HG03108 (cell line): ENCODE results near the gene TCF4.

ENCODE experiments used
- ATAC-seq: cut with Tn5 transposase; IDR thresholded peaks from one replicate; pipeline ENCODE4 v1.9.1; 2021; ENCODE audit warnings: moderate library complexity; ENCODE audit not compliant: unreplicated experiment

TCF4 gene

DNA sequence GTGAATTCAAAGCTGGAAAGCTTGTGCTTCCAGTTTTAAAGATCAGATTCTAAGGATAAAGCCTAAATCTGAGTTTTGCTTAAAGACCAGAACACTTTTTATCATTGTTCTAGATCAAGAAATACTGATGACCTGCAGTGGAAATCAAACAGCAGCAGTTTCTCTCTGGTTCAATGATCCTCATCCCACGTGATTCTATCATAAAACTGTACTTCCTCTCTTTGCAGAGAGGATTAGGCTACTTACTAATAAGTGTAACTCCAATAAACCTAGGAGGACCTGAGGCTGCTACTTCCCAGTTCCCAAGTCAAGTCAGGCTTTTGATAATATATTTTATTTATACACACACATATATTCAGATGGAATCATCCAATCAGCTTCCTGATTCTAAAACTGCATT, 81.9 kb downstream of the TCF4 start:
- no peak for ATAC-seq

DNA sequence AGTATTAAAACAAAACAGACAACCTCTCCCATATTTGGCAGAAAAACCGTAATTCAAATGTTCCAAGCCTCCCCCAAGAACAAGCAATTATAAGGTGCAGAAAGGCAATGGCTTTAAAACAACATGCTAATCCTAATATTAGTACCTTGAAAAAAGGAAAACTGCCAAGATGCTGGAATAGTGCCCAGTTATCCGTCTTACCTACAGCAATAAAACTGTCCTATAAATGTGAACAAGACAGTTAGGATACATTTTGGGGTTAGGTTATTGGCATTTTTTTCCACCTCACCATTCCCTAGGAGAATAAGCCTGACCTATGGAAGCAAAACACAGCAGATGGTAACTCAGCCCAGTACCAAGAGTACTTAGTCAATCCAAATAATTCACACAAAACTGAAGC, 83.2 kb downstream of the TCF4 start:
- ATAC-seq, result no peak

DNA sequence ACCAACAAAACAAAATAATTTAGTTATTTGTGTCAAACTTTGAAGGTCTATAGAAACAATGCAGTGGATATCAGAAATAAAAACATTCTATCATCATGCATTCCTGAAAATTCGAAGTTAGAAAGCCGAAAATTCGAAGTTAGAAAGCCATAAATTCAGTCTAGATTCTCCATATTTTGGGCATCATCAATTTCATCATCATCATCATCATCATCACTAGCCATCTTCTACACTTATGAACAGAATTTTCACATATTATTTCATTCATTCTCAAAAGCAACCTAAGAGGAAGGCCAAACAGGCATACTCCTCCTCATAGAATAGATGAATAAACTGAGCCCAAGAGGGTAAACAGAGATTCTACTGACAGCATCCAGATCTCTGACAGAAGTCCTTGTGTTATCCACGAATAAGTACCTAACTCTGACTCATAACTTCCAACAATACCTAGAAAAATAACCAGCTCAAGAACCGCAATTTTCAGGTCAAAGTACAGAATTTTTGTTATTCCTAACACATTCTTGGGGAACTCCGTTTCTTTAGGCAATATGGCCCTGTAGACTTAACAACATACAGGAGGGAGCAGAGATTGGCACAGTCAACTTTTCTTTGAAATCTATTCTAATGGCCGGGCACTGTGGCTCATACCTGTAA, 84.7 kb downstream of the TCF4 start:
- ATAC-seq, result no peak

DNA sequence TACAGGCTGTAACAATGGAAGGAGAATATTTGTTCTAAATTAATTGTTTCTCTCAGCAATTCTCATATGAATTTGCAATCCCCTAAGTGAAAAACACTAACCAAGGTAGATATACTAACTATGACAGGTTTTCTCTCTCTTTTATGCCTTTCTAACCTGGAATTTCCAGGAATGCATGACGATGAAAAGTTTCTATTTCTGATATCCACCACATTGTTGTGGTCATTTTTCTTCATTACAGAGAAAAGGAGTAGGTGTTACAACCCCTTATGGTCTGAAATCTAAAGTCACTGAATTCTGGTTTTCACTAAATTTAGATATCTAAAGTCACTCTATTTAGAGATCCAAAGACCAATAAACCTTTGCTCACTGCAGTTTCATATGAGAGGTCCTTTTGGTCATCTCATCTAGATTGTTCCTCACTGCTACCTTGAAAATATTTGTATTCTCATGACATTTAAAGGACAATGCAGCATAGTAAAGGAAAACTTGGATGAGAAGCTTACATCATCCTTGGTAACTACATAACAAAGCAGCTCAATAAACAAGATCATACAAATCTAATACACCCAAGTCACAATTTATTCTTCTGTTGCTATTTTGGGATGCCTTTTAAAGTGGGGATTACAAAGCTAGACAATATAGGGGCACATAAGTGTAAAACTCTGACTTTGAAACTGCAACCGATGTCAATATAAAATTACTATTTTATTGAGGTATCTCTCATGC, 85.8 kb downstream of the TCF4 start:
- no peak for ATAC-seq

DNA sequence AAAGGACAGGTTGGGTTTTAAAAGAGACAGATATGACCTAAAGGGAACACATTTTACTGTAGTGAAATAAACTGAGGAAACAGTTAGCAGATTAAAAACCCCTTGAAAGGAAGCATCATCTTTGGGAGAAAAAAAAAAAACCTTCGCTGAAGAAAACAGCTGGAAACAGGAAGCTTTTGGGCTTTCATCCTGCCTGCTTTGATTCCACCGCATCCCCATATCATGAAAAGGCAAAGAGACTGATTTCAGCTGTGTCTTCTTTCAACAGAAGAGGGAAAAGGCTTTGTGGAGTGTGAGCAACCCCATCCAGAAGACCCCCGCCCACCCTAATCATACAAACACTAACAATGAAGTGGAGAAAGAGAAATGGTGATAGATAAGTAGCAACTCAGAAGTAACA, 86.4 kb downstream of the TCF4 start:
- no peak for ATAC-seq

DNA sequence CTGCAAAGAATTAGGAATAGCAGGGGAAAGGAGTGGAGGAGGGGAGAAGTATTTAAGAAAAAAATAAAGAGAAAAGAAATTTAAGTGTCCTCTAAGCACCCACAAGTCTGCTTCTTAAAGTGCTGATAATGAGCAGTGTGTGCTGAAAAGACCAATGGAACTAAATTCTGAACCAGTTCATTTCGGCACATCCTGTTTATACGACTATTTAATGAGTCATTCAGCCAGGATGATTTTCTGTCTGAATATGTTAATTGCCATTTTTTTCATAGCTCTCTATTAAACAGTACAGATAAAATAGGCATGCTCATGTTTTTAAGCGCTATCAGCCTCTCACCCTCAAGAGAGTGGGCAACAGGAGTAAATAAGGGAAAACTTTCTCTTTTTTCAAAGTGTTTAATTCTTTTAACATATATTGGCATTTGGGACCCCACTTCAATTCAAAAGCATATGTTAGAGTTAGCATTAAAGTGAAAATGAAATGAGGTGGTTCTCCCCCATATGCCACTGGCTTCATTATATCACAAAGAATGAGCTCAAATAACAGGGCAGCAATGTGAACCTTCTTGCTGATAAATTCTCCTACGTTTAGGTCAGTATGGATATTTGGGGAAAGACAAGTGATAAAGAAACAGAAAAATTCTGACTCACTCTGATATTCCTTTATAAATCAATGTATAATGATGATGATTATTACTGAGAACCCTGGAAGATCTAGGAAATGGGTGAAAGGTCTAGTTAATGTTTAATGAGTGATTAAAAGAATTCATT, 87.5 kb downstream of the TCF4 start:
- ATAC-seq, result no peak

DNA sequence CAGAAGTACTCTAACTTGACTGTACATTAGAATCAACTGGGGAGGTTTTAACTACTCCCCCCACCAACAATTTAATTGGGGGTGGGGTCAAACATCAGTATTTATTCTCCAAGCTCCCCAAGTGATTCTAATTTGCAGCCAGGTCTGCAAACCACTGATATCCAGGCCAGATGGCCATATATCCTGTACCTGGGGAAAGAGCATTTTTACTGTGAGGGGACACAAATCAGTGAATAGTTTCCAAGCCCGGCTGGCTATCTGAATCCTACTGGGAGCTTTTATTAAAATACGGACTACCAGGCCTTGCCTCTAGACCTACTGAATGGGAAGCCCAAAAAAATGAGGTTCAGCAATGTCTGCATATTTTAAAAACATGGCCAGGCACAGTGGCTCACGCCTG, 88.5 kb downstream of the TCF4 start:
- no peak for ATAC-seq

DNA sequence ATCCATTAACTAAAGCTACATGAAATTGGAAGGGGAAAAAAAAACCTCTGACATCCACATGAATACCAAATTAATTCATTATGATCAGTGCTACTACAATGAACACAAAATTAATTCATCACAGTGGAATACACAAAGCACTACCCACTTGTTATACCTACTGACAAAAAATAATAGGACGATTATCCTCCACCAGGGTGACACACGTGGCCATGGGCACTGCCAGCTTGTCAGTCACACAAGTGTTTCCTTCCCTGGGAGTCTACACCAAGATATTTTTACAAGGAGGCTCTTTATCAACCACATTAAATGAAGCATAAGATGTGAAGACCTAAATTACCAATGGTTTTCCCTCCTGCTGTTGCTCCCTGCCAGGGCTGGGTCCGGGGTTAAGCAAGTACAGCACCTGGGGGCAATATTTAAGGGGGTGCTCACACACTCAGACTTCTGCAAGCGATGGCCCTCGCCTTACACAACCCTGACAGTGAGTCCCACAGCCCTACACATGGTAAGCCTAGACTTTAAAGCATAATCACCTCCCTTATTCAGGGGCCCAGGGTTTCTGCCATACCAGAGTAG, 90.1 kb downstream of the TCF4 start:
- ATAC-seq, result no peak

DNA sequence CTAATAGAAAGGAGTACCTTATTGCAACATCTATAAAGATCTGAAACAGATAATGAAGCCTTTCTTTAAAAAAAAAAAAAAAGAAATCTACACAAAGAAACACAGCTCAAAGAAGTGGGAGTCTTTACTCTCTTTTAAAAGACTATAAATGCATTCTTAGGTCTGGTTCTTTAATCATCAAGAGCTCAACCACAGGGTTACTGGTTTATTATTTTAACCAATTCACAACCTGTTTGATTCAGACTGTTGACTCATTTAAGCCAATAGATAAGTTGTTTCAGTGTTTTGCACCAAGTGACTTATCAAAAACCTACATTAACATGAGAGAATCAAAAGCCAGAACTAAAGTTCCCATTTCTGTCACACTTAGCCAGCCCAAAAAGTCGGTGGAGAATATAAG, 93.1 kb downstream of the TCF4 start:
- no peak for ATAC-seq

DNA sequence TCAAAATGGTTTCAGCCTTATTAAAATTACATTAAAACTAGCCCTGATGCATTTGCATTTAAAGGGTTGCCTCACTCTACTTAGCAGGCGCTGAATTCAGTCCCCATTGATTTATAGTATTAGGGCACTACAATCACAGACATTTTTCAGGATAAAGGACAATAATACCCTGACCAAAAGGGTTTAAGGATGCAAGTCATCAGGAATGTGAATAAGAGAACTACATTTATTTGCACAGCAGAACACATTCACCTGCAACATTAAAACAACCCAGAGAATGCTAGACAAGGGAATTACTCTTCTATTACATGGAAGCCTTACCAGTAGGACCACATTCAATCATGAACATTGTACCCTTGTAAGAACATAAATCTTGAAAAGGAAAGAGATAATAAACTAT, 93.6 kb downstream of the TCF4 start:
- ATAC-seq, result no peak

DNA sequence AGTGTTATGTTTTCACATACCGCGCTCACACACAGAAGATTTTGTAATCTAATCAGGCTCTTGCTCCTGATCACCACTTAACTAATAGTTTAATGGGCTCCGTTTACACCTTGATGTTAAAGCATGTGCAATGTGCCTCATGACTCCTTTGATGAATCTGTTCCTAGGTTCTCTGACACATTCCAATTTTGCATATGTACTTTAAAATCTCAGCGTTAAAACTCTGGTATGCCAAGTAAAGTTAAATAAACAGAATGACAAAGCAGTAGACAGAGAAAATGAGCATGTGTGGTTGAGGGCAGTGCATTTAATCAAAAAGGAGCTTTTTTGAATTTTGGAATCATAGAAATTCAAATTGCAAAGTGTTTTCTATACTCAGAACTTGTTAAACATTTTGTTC, 96.4 kb downstream of the TCF4 start:
- ATAC-seq, result no peak

DNA sequence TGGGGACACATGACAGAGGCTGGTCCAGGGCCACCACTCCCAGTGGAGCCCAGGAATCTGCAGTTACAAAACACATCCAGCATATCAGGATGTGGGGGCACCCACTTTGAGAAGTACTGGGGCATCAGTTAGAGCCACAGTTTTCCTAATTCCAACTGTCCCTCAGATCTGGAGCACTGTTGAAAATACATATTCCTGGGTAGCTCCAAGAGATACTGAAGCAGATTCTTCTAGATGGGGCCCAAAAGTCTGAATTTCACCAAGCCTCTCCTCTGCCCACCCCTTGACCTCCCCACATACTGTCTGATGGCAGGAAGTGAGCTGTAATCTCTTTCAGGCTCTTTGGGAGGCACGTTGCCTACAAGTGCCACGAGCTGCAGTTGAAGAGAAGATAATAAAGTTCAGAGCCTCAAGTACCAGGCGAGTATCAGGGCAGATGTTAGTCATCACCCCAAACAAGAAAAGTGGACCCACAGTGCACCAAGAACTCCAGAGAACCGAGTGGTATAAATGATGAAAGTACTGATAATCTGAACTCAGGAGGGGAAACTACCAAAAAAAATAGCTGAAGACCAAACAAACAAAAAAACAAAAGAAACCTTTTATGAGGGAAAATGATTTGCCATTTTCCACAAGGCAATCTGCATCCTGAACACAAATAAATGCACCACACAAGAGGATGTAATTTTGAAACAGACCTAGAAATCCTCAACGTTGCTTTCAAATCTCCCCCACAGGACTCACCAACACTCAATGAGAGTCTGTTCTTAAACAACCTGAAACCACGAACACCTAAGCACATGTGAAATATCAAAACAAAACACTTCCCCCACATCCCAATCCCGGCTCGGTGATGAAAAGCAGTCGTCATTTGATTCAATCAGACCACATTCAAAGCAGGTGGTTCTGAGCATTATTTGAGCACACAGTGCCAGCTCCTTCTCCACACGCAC, 98.7 kb downstream of the TCF4 start:
- peak; percentile 75 for ATAC-seq

DNA sequence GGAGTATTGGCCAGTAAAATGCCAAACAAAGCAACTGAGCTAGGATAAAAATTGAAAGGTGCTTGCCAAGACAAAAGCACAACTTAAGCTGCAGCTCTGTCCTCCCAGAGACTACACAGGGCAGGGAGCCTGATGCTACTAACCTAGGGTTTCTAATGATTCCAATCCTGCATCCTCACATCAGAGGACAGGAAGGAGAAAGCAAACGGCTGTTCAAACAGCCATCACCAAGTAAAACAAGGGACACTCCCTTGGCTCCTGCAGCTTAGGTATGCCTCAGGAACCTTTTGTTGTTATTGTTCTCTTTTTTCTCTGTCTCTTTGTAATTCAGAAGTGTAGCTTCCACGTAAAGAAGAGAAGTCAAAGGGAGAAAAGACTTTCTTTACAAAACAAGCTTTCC, 99.5 kb downstream of the TCF4 start:
- ATAC-seq, result no peak

DNA sequence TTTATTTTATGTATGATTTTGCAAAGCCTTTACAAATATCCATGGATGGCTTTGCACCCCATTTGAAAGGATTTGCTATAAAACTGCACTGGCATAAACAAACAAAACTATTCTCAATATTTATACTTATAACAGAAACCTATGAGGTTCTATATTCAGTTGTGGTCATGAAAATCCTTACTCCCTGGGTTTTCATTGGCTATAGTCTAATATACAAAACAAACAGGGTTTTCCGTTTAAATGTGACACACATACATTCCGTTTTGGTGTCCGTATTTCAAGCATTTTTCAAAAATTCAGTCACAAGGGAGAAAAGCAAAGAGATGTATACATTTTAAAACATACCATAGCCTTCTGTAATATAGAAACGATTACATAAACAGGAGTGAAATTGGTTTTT, 100.0 kb downstream of the TCF4 start:
- no peak for ATAC-seq

DNA sequence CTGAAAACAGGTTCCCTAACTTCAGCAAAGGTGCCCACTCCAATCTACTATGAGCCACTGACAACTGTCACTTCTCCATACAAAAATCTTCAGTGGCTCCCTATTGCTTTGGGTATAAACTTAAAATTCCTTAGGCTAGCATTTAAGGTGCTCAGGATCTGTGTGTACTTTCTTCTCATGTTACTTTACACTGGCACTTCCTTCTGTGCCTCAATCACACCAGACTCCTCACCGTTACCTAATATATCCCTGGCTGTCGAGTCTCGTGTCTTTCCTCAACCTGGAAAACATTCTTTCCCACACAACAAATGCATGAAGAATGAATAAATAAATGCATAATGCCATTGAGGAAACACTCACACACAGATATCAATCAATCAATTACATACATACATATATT, 101.1 kb downstream of the TCF4 start:
- no peak for ATAC-seq

DNA sequence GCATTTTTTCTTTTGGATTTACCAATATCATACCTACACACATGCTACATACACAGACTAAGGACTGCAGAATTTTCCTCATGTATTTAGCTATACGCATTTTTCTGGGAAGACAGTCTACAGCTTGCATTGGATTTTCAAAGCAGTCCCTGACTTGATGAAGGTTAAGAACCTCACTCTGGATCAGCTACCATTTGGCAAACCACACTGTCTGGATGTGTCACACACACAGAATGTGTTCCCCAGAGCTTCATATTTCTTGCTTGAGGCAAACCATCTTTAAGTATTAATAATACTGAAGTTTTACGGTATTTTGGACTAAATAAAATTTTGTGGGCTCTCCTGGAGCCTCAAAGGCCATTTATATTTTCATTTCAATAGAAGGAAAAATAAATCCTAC, 102.3 kb downstream of the TCF4 start:
- no peak for ATAC-seq

DNA sequence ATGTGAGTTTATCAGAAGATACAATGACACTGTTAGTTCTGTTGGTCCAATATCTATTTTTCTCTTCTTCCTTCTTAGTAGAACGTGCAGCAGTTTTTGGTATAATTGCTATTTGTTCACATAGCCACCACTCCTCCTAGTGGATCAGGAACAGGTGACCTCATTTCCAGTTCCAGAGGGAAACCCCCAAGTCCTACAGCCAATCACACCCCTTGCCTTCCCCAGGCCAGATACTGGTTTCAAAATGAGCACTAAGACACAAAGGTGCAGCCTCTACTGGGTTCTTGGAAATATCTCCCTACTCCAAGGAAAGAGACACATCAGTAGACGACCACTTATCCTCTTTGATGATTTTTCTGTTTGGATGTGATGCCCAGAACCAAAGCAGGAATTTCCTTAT, 103.2 kb downstream of the TCF4 start:
- ATAC-seq, result no peak

DNA sequence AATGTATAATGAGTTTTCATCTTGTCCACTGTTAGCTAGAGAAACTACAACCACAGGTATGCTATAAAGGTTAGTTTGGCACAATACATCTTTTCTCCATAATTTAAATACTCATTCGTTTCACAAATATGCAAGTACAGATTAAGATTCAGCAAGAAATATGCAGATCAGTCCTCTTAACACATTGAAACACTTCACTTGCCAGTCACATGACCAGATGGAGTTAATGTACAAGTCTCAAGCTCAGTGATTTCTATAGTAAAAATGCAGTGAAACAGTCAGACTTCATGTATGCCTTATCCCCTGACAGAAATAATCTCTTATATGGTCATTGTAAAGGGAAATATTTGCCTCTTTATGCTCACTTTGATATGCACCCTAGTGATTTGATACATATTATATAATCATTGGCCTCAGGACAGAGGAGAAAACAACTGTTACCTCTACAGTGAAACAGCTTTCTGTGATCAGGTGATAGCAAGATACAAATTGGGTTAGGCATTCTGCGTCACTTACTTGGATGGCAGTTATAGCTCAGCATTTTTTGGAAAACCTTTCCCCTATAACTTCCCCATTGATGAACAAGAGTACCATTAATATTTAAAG, 104.6 kb downstream of the TCF4 start:
- no peak for ATAC-seq

DNA sequence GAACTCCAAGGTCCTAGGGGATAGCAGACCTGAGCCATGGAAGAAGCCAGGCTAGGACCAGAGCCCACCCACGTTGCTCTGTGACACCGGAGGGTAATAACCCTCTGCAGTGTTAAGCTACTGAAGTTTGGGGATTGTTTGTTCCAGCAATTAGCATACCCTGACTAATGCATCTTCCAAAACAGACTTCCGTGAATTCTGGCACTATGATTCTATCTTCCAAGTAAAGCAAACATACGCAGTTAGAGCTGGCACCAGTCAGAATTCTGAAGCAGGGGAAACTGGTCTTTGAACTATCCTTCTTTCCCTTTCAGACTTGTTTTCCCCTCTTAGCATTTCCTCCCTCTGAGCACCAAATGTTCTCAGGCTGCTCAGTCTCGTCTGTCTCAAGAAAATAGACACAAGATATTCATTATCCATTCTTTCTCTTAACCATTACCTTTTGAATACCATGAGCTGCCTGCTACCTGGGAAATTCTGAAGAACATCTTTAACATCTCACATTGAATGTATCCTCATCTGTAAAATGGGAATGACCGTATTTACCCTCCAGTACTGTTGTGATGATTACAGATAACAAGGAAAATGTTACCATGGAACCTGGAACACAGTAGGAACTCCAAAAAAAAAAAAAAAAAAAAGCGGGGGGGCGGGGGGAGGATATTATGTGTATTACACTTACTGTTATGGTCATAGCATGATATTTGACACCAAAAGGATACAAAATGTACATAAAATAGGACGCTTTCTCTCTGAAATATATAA, 108.2 kb downstream of the TCF4 start:
- no peak for ATAC-seq
